Upper lobe of right lung (tissue), 1 donor: ENCODE data around the gene OR5K4. TPM values are rescaled to one million over a fixed set of nuclear protein-coding genes. Genes with fewer than 3 reads are reported as not detected.

ENCODE experiments used
- ATAC-seq: fragments of 200-7000 bp; cut with Tn5 transposase; one replicate; pipeline ENCODE4 v1.9.1; 2020; ENCODE audit warnings: mild to moderate bottlenecking, moderate library complexity
- DNase-seq: peaks from one replicate; pipeline ENCODE4 v3.0.0-alpha.2; 2020
- H3K27ac ChIP-seq: fragments of 200-600 bp; one replicate; pipeline ENCODE4 v1.8.0; 2022
- H3K27me3 ChIP-seq: fragments of 200-600 bp; one replicate; pipeline ENCODE4 v1.8.0; 2022; ENCODE audit warnings: mild to moderate bottlenecking
- H3K36me3 ChIP-seq: fragments of 200-600 bp; one replicate; pipeline ENCODE4 v1.8.0; 2022
- H3K4me1 ChIP-seq: fragments of 200-600 bp; one replicate; pipeline ENCODE4 v1.8.0; 2022
- H3K4me3 ChIP-seq: fragments of 200-600 bp; one replicate; pipeline ENCODE4 v1.8.0; 2022; ENCODE audit warnings: mild to moderate bottlenecking
- H3K9me3 ChIP-seq: fragments of 200-600 bp; one replicate; pipeline ENCODE4 v1.8.0; 2022
- intact Hi-C: fragments of 100-400 bp; cut with DNase I; formaldehyde crosslinking; loops from one replicate; pipeline ENCODE4 v1.11.0; 2022
- total RNA-seq: library from RNA; stranded (reverse); fragmentation: NEBNext Ultra II Directional; extraction: Animal tissue kit (Norgen Biotek cat#: 25700); gene quantifications from one replicate; pipeline ENCODE4 v1.2.1, GENCODE V29; 2021
- TF ChIP-seq, protein P1 (sequence below): fragments of 200-600 bp; IDR thresholded peaks from one replicate; pipeline ENCODE4 v1.8.0; 2022; ENCODE audit warnings: antibody characterized with exemption
- donor health status: DM: no; HTN: yes; CAD: no; lungs with severe emphysema.

OR5K4 gene
- total RNA-seq, 1 donor from 2014 or later = not detected

DNA sequence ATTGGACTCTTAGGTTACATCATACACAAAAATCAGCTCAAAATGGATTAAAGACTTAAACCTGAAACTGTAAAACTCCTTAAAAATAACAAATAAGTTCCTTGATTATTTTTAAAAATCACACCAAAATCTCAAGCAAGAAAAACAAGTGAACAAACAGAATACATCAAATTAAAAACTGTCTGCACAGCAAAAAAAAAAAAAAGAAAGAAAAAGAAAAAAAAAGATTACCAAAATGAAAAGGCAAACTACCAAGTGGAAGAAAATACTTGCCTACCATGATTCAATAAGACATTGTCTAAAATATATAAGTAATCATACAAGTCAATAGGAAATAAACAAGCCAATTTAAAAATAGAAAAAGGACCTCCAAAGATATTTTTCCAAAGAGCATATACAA lies 17.5 kb downstream of the OR5K4 start:
- Histone ChIP-seq H3K4me3 (no peak overlapping the region), H3K9me3 (no peaks in the 10 kb centered on the region), H3K4me1 (no peaks in the 10 kb centered on the region), H3K27ac (no peak overlapping the region), H3K27me3 (no peaks in the 10 kb centered on the region), H3K36me3 (no peaks in the 10 kb centered on the region)
- no peak for DNase-seq
- intact Hi-C loops = no loop called here
- TF ChIP-seq, protein P1, sequence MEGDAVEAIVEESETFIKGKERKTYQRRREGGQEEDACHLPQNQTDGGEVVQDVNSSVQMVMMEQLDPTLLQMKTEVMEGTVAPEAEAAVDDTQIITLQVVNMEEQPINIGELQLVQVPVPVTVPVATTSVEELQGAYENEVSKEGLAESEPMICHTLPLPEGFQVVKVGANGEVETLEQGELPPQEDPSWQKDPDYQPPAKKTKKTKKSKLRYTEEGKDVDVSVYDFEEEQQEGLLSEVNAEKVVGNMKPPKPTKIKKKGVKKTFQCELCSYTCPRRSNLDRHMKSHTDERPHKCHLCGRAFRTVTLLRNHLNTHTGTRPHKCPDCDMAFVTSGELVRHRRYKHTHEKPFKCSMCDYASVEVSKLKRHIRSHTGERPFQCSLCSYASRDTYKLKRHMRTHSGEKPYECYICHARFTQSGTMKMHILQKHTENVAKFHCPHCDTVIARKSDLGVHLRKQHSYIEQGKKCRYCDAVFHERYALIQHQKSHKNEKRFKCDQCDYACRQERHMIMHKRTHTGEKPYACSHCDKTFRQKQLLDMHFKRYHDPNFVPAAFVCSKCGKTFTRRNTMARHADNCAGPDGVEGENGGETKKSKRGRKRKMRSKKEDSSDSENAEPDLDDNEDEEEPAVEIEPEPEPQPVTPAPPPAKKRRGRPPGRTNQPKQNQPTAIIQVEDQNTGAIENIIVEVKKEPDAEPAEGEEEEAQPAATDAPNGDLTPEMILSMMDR = no peak
- no peak for ATAC-seq

- no peaks in the 10 kb centered on the region for H3K27me3 ChIP-seq
- intact Hi-C loops = no loop called here
- no peak for ATAC-seq
Measured at GRCh38 chr3:98371853-98372252, 18.2 kb downstream of the OR5K4 start.

GRCh38 chr3:98372445-98372844 lies 18.8 kb downstream of the OR5K4 start:
- no peak overlapping the region for H3K4me3 ChIP-seq
- H3K4me1 ChIP-seq = no peaks in the 10 kb centered on the region
- no peaks in the 10 kb centered on the region for H3K27me3 ChIP-seq
- H3K36me3 ChIP-seq = no peaks in the 10 kb centered on the region
- H3K27ac ChIP-seq = no peak overlapping the region
- DNase-seq (no peak), ATAC-seq (no peak)
- TF ChIP-seq, protein P1 = no peak
- intact Hi-C loops = no loop called here
- no peaks in the 10 kb centered on the region for H3K9me3 ChIP-seq

More at GRCh38 chr3:98371853-98372252, 18.2 kb downstream of the OR5K4 start:
- TF ChIP-seq, protein P1 = no peak
- DNase-seq = no peak
- no peaks in the 10 kb centered on the region for H3K4me1 ChIP-seq
- no peak overlapping the region for H3K27ac ChIP-seq
- no peaks in the 10 kb centered on the region for H3K9me3 ChIP-seq
- no peaks in the 10 kb centered on the region for H3K36me3 ChIP-seq
- H3K4me3 ChIP-seq = no peak overlapping the region

DNA sequence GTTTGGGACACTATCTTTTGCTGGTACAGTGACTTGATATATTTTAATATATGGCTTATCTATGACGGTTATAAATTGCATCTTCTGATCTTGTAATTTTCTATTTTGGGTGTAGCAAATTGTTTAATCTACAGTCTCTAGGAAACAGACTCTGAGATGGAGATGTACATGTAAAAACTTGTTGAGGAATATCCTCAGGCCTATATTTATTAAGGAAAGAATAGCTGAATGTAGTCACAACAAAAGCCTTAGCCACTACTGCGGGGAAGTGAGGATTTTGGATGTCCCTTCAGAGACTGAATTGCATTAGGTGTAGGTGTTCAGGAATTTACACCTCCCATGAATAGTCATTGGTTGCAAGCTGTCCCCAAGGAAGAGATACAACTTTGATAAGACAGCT lies 23.0 kb downstream of the OR5K4 start:
- TF ChIP-seq, protein P1 = no peak
- H3K27me3 ChIP-seq = no peaks in the 10 kb centered on the region
- no peak overlapping the region for H3K4me3 ChIP-seq
- H3K9me3 ChIP-seq = peaks cover 3% of the 10 kb centered on the region
- intact Hi-C loops = no loop called here
- H3K4me1 ChIP-seq = no peaks in the 10 kb centered on the region
- no peak overlapping the region for H3K27ac ChIP-seq
- ATAC-seq = no peak
- H3K36me3 ChIP-seq = no peaks in the 10 kb centered on the region
- no peak for DNase-seq

- Histone ChIP-seq H3K9me3 (no peaks in the 10 kb centered on the region), H3K4me1 (no peaks in the 10 kb centered on the region), H3K4me3 (no peak overlapping the region), H3K27ac (no peak overlapping the region), H3K36me3 (no peaks in the 10 kb centered on the region), H3K27me3 (no peaks in the 10 kb centered on the region)
- DNase-seq = no peak
- TF ChIP-seq, protein P1 = no peak
- ATAC-seq = no peak
- intact Hi-C loops = no loop called here
Measured at GRCh38 chr3:98388147-98388546, 34.5 kb downstream of the OR5K4 start.

DNA sequence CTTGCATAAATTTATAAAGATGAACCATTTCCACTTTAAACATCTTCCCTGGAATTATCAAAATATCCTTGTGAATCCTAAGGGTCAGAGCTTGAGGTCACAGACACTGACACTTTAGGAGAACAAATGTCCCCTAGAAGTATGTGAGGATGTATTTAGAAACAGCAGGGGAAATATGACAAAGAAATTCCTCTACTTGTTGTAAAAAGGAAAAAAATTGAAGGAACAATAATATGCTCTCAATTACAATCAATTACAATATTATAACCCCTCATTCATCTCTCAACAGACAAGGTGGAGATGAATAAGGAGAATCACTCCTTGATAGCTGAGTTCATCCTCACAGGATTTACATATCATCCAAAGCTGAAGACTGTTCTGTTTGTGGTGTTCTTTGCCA lies 36.7 kb downstream of the OR5K4 start, which contains the start of gene OR5K3:
Gene OR5K3 (plus strand): TSS at position 301 of the 400 bp plus-strand sequence. CDS start 0 bp downstream, at position 301.
- no peak within 1 kb of the TSS for H3K27ac ChIP-seq
- H3K27me3 ChIP-seq = no peaks in the 10 kb centered on the region
- no peaks in the 10 kb centered on the region for H3K9me3 ChIP-seq
- intact Hi-C loops = no loop called here
- H3K4me3 ChIP-seq = no peak within 1 kb of the TSS
- no peak for DNase-seq
- no peaks in the 10 kb centered on the region for H3K36me3 ChIP-seq
- H3K4me1 ChIP-seq = no peaks in the 10 kb centered on the region
- TF ChIP-seq, protein P1 = no peak
- ATAC-seq = no peak
